HCEC 1CT (cell line): ENCODE measurements around the gene PARD3B.
"Not testable (repeated sequence)": the region's sequence is repeated elsewhere in the genome, so short reads cannot be mapped to it uniquely, and the experiment has no call there.

ENCODE experiments used
- DNase-seq: peaks from one replicate; pipeline ENCODE4 v3.0.0-alpha.2; 2017

Gene PARD3B

DNA sequence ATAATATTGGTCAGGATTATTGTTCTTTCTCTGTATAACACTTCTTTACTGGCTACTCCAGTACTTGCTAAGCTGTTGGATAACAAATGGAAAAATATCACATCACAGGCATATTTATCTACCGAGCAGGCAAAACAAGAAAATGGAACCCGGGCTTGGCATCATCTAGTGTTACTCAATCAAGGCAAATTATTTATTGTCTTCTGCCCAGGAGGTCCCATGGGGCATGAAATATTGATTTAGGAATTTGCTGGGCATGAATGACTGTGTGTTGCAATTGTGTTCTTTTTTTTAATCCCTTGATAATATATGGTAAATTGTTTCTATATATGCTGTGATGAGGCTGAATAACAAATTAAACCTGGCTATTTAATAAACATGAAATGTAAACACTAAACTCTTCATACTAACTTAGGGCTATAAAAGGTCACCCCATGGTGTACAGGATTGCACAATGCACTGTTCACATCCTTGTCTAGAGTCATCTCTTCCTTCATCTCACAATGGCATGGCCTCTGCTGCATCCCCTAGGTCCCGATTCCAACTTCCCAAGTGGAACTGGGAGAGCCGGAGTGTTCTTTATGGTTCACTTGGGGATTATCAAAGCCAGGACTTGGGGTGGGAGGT is 2.2 kb upstream of the PARD3B start:
- DNase-seq: no peak

DNA sequence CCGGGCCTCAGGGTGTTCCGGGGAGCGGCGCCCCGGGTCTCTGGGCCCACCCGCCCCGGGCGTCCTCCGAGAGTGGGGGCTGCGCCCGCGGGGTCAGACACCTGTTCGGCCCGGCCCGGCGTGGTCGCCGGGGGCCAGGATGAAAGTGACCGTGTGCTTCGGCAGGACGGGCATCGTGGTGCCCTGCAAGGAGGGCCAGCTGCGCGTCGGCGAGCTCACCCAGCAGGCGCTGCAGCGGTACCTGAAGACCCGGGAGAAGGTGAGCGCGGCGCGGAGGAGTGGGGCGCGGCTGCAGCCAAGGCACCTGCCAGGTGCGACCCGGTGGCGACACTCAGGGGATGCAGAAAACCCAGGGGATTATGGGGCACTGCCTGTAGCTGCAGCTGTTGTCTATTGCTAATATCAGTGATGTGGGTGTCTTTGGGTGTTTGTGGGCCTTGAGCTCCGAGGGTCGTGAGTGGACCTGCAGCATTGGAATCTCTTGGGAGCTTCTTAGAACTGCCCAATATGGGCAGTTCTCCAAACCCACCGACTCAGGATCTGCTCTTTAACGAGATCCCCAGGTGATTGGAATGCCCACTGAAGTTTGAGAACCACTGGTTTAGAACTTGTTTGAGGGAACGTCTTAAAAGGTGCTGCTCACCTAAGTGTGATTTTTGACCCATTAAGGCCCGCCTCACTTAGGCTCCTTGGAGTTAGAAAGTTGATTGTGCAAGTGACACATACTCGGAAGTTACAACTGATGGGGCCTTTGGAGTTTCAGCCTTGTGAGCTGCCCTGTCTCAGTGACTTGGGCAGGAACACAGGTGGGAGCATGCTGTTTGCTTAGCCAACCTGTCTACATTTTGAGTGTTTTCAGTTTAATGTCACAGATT is 823 bp downstream of the PARD3B start:
- DNase-seq: no peak

DNA sequence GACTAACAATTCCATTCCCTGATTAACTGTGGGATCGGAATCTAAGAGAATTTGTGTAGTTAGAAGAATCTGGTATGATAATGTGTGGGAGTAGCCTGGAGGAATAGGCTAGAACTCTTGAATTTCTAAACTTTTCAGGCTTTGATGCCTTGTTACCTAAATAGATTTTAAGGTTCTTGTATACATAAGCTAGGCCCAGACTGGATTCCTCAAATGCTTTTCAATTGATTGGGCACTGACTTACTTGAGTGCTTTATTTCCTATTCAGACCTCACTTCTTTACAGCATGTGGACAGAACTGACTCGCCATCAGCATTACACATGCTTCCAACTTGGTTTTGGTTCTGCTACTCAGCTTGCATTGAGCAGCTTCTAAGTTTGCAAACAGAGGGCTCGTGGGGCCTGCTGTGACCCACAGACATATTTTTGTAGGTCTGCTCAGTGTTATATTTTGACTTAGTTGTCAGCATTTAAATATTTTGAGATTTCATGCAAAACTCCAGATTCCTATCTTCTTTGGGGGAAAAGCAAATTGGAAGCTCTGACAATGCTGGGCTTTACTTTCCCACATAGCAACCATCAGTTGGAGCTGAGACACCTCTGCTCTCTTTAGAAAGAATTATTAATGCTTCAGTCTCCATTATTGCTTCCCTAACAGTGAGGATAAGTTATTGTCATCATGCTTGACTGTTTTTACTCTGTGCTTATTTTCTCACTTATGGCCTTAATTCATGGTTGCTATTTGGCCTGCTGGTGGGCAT is 5.7 kb downstream of the PARD3B start:
- DNase-seq: peak; percentile 78

DNA sequence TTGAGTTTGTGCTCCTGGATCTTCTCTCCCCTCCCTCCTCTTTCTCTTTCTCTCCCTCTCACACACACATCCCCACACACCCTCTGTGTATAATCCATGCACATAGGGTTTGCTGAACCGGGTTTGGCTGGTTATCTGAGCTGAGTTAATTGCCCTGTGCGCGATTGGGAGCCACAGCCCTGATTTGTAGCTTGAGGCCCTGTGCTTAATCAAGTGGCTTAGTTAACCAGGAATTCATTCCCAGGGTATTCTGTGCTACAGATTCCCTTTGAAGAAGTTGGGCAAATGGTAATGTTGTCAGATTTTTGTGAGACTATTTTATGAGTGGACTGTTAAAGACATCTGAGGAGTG is 6.2 kb downstream of the PARD3B start:
- DNase-seq: no peak

DNA sequence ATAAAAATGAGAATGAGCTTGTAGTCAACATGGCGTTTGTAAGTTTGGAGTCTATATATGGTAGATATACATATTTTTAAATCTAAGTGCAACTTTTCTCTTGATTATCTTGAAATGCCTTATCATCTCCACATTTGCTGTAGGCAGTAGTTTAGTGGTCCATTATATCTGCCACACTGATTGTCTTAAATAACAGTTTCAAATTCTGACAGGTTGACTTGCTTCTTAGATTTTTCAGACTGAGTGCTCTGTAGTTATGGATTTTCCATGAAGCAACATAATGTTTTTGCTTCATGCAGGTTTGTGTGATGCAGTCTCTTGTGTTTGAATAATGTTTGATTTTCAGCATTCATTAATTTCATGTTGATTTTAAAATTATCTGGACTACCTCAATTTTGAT is 12.3 kb downstream of the PARD3B start:
- no peak for DNase-seq

DNA sequence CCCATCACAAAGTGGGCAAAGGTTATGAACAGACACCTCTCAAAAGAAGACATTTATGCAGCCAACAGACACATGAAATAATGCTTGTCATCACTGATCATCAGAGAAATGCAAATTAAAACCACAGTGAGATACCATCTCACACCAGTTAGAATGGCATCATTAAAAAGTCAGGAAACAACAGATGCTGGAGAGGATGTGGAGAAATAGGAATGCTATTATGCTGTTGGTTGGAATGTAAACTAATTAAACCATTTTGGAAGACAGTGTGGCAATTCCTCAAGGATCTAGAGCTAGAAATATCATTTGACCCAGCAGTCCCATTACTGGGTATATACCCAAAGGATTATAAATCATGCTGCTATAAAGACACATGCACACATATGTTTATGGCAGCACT is 14.1 kb downstream of the PARD3B start:
- DNase-seq: not testable (repeated sequence)

DNA sequence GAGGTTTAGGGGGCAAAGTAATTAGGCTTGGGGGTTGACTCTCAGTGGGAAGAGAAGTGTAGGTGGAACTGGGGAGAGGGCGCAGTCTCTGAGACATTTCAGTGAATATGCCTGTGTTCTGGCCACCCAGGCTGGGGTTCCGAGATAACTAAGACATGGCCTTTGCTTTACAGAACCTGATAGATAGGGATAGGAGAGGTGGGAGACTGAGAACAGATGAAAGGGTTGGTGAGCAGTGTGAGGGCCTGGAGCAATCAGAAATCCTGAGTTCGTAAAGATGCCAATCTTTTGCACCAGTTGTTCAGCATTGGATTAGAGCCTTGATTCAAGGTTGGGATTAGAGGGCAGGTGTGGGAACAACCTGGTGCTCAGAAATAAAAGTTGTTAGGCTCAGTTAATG is 15.6 kb downstream of the PARD3B start:
- no peak for DNase-seq

DNA sequence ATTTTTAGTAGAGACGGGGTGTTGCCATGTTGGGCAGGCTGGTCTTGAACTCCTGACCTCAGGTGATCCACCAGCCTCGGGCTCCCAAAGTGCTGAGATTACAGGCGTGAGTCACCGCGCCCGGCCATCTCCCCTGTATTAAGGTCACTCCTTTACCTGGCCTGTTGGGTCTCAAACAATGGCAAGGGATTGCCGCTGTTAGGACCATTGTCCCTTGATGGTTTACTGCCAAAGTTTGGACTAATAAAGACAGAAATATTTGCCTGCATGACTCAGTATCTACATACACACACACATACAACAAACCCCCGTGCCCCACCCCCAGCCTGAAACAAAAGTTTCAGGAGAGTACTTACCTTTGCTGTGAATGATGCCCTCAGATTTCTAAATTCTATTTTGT is 16.5 kb downstream of the PARD3B start:
- DNase-seq: no peak

DNA sequence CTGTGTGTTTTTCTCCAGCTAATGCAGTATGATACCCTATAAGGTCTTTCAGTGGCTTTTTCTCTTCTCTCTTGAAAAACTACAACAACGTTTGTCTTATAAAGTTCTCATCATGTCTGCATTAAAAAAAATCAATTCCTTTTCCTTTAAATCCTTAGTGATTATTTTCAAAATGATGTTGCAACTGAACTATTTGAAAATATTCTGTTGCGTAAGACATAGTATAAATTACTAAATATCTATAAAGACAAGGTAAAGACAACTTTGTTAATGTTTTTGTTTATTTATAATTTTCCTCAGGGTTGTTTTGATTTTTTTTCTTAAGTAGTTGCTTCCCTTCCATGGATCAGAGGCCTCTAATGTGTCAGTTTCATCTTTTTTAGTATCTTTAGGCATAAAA is 21.2 kb downstream of the PARD3B start:
- peak; percentile 21 for DNase-seq

DNA sequence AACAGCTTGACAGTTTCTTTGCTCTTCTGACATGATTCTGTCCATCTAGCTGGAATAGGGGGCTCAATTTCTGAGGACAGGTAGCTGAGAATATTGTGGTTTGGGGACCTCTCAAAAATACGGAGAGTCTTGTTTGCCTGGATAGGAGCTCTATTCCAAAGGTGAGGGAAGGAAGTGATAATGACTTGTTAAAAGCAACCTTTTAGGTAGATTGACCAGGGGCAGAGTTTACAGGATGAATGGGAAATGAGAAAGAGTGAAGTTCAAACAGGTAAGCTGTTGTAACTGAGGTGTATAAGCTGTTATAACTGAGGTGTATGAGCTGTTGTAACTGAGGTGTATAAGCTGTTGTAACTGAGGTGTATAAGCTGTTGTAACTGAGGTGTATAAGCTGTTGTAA is 25.1 kb downstream of the PARD3B start:
- DNase-seq: no peak

DNA sequence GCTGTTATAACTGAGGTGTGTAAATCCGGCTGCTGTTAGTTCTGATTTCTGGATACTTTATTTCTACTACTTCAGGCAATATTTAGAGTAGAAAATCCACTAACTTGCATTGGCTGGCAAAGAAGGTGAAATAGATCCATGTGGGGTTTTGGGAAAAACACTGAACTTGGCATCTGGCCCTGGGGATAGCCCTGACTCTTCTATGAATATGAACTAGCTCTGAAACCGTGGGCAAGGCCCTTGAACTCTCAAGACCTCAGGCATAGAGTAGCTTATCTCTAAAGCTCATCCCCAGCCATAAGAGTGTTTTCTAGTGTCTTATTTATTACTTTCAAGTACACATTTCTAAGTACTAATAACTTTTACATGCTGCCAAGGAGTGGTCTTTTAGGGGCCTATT is 25.8 kb downstream of the PARD3B start:
- DNase-seq: no peak

DNA sequence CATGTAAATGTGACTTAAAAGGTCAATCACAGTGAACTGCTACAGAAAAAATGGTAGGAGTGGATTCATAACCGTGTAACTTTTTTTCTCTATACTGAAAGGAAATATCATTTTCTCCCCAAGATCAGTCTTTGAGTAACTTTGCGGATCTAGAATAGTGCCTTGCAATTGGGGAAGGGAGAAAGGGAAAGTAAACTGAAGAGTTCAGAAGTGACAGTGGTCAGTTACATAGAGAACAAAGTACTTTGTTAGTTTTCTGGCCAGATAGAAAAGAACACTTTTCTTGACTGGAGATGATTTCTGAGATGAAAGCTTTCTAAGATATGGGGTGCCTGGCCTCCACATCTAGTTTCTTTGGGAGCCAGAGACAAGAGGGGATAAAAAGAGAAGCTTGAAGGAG is 26.6 kb downstream of the PARD3B start:
- no peak for DNase-seq

DNA sequence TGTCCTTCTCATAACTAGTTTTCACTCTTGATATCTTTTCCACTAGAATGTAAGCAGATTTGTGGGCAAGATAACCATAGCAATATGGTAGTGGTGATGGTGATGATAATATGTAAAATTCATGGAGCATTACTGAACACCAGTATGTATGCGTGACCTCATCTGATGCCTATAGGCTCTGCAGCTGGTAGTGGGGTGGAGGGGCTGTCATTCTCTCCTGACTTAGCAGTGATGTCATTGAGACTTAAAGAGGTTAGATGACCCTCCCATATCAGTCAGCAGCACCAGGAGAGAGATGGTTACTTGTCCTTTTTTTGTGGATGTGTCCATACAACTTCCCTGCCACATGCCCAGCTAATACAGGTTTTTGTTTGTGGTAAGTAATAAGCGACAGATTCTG is 27.9 kb downstream of the PARD3B start:
- DNase-seq: no peak

DNA sequence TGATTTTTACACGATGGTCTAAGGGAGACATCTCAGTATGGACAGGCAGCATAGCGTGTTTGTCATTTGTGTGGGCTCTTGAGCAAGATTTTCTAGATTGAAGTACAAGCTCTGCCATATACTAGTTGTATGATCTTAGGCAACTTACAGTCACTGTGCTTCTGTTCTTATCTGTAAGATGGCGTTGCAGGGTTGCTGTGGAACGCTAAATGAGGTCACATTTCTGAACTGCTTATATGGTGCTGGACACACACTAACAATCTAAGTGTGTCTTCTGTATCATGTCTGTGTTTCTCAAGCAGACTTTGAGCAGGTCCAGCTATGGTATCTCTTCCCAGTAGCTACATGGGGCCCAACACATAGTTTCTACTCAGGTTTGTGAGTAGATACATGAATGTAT is 29.2 kb downstream of the PARD3B start:
- no peak for DNase-seq

DNA sequence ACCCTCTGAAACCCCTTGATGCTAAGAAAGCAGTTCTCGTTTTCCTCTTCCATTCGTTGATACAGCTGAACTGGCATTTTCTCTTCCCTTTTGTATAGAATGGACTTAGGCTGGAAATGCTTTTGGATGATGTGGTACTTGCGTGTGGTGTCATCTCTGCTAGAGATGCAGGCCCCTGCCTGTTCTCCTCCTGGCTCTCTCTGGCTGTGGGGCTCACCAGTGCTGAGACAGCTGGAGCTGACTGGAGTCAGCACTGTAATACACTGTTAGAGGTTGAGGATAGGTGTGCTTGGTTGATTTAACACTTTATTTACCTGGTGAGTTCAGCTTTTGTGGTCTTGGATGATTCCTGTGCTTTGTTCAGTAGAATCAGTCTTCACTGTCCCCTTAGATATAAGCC is 30.2 kb downstream of the PARD3B start:
- DNase-seq: no peak

DNA sequence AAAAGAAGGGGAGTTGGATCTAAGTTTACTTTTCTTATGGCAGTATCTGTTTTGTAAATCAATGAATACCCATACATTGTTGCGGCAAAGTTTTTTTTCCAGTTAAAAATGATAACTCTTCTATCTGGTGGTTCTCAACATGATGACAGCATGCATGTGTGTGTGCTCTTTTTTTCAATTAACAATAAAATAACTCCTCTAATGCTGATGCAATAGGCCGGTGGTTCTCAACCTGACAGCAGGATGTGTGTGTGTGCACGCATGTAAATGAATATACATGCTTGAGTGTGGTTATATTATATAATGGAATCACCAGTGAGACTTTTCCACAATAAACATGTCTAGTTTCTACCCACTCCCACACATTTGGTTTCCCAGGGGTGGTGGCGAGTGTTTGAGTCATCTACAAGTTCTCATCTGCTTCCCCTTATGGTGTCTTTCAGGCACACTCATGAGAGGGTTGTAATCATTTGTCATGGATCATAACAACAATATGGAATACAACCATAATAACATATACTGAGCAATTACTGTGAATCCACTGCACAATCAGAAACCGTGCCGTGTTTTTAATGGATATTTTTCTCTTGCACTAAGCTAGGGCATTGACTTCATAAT is 31.2 kb downstream of the PARD3B start:
- DNase-seq: no peak

DNA sequence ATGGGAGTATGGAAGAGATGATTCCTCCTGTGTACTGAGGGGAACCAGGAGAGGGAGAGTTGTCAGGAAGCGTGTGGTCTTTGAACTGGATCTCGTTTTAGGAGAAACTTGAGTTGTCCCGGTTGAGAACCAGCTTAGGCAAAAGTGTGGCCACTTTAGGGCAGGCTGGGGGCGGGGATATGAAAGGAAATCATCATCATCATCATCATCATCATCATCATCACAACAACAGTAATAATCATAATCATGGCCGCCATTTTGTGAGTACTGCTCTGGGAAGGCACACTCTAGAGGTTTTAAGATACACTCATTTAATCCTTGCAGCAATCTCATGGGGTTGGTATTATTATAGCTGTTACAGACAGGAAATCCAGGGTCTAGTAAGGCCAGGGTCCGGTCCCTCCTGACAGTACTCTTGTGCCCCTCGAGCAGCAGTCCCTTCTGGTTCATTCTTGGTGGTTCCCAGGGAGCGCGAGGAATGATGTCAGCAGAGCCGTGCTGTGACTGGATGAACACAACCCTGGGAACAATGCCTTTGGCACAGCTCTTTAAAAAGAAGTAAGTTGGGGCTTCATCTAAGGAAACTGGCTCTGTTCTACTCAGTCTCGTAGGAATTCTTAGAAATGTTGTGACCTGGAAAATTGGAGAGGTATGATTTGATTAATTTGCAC is 33.8 kb downstream of the PARD3B start:
- DNase-seq: no peak

DNA sequence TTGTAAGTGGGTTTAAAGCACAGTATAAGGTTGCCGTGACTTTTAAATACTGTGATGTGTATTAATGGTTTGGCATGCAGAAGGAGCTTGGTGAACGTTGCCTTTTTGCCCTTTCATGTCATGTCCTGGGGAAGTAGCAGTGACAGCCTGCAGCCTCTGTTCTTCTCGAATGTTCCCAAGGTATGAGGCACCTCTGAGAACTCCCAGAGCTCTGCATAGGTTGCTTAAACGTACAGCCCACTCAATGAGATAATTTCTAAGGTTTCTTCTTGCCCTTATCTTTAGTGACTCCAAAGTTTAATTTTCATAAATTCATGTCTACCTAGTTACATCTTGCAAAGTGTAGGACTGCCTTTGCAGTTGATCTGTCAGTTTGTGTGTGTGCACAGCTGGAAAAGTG is 36.7 kb downstream of the PARD3B start:
- no peak for DNase-seq

DNA sequence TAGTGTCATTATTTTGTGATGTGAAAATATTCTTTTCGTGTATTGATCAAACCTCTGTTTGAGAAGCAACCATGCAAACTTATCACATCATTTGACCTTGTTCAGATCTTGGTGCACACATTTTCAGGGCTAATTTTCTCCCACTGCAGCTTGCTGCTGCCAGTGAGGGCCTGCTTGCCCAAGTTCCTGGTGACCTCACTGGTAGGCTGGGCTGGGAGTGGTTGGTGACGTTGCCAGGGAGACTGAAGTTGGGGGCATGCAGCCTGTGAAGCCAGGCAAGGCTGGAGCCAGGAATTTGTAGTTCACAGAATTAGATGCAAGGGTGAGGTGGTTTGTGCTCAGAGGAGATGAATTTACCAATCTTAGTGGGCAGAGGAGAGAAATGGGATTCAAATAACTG is 38.5 kb downstream of the PARD3B start:
- DNase-seq: no peak

DNA sequence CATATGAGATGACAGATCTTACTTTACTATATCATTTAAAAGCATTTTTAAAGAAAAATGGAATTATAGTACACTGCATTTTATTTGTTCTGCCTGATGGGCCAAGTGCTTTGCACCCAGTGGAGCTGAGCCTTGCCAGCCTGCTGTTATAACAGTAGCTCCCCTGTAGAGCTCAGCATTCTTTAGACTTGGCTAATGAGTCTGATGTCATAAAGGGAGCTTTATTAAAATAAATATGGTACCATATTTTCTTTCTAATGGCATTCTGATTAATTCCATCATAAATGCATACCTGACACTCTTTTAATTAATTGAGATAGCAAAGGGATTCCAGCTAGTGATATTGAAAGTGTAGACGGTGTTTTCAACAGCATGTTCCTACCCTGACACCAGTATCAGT is 40.7 kb downstream of the PARD3B start:
- DNase-seq: no peak

DNA sequence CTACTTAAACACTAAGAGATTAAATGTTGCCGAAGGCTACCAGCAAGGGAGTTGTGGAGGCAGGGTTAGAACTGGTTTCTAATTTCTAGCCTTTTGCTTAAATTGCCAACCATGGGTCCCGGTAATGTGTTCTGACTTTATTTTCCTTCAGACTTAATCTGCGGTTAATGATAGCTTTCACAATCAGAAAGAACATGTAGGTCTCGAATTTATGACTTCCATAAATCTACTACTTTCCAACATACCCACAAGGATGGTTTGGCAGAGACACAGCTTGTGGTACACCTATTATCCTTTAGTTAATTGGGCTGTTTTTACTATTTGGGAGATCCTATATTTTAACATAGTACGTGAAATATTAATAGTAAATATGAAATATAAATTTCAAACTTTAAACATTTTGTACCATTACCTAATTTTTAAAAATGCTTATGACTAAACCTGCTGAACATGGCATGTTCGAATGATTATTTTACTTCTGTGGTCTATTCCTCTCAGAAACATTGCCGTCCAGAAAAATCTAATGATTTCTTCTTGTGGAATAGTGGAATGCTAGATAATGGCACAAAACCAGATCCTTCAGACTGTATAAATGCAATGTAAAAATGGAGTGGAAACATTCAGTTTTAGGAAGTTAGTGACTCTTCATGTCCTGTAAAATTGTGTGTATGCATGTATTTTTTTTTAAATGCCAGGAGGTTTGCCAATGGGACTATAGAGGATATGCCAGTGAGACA is 41.3 kb downstream of the PARD3B start:
- no peak for DNase-seq

DNA sequence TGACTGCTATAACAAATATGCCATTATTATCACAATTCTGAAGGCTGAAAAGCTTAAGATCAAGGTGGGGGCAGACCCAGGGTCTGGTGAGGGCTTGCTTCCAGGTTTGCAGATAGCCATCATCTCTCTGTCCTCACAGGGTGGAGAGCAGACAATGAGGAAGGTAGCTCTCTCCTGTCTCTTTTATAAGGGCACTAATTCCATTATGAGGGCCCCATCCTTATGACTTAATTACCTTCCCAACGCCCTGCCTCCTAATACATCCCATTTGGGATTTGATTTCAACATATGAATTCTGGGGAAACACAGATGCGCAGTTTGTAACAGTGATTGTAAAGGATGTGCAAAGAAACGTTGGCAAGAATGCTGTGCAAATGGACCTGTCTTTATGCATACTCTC is 44.8 kb downstream of the PARD3B start:
- no peak for DNase-seq
